ENCODE data around the gene OR9Q1. TPM values are rescaled to one million over a fixed set of nuclear protein-coding genes. Genes with fewer than 3 reads are reported as not detected.

OR9Q1 gene
- total RNA-seq, 2 donors from 2014 or later: not detected

DNA sequence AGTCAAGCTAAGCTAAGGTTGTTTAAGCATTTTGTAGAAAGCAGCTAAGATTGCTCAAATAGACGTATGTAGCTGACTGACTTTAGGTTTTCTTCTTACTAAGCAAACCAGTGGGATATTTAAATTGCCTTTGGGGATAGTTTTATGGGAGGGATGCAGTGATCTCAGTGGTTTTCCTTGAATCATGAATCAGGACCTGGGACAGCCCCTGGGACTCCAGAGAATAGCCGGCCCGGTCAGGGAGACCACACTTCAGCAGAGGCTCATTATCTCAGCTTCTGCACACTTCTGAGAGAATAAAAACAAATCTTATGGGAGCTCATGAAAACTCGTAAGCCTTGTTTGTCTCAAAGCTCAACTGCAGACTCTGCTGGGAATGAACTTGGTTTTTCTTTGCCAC is 101.8 kb downstream of the OR9Q1 start, which contains the start of gene OR9I1:
Gene OR9I1 (minus strand): TSS at position 62 of the 400 bp plus-strand sequence. CDS start 6,086 bp downstream, outside the sequence.
- Histone ChIP-seq H3K27me3 (replicated peaks; ENCODE audit: insufficient read depth) (no peaks in the 10 kb centered on the region), H3K4me1 (replicated peaks) (no peaks in the 10 kb centered on the region), H3K9me3 (no peaks in the 10 kb centered on the region), H3K27ac (no peak within 1 kb of the TSS), H3K4me3 (no peak within 1 kb of the TSS), H3K36me3 (no peaks in the 10 kb centered on the region)
- TF ChIP-seq POLR2AphosphoS5 (IDR thresholded peaks at IDR 0.05): no peak
- TF ChIP-seq, protein P1, sequence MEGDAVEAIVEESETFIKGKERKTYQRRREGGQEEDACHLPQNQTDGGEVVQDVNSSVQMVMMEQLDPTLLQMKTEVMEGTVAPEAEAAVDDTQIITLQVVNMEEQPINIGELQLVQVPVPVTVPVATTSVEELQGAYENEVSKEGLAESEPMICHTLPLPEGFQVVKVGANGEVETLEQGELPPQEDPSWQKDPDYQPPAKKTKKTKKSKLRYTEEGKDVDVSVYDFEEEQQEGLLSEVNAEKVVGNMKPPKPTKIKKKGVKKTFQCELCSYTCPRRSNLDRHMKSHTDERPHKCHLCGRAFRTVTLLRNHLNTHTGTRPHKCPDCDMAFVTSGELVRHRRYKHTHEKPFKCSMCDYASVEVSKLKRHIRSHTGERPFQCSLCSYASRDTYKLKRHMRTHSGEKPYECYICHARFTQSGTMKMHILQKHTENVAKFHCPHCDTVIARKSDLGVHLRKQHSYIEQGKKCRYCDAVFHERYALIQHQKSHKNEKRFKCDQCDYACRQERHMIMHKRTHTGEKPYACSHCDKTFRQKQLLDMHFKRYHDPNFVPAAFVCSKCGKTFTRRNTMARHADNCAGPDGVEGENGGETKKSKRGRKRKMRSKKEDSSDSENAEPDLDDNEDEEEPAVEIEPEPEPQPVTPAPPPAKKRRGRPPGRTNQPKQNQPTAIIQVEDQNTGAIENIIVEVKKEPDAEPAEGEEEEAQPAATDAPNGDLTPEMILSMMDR (IDR thresholded peaks at IDR 0.05): no peak
- TF ChIP-seq POLR2A (IDR thresholded peaks at IDR 0.05): no peak
- no peak for DNase-seq (ENCODE audit: low spot score)
- 30% methylated on average over 4 of the region's 4 CpGs for WGBS
- intact Hi-C loops (cut with DNase I): no loop called here

DNA sequence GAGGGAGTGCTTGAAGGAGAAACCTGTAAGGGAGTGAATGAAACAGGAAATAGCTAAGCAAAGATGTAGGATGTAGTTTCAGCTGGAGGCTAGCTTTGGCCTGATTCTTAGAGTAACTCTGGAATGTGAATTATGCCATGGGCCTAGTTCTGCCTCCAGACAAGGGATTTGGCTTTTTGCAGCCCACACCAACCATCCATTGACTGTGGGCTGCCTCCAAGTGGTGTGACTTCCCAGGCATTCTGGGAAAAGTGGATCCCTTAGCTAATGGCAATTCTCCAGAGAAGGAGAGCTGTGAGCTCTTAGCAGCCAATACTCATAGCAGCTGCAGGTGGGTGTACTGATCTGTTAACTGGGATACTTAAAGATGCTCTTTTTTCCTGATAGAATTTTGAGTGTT is 103.7 kb downstream of the OR9Q1 start:
- no peaks in the 10 kb centered on the region for H3K27me3 ChIP-seq (replicated peaks; ENCODE audit: insufficient read depth)
- no peaks in the 10 kb centered on the region for H3K36me3 ChIP-seq
- TF ChIP-seq POLR2AphosphoS5 (IDR thresholded peaks at IDR 0.05): no peak
- DNase-seq (ENCODE audit: low spot score): no peak
- no peak overlapping the region for H3K4me3 ChIP-seq
- H3K9me3 ChIP-seq: no peaks in the 10 kb centered on the region
- no peak overlapping the region for H3K27ac ChIP-seq
- intact Hi-C loops (cut with DNase I): no loop called here
- no peaks in the 10 kb centered on the region for H3K4me1 ChIP-seq (replicated peaks)

DNA sequence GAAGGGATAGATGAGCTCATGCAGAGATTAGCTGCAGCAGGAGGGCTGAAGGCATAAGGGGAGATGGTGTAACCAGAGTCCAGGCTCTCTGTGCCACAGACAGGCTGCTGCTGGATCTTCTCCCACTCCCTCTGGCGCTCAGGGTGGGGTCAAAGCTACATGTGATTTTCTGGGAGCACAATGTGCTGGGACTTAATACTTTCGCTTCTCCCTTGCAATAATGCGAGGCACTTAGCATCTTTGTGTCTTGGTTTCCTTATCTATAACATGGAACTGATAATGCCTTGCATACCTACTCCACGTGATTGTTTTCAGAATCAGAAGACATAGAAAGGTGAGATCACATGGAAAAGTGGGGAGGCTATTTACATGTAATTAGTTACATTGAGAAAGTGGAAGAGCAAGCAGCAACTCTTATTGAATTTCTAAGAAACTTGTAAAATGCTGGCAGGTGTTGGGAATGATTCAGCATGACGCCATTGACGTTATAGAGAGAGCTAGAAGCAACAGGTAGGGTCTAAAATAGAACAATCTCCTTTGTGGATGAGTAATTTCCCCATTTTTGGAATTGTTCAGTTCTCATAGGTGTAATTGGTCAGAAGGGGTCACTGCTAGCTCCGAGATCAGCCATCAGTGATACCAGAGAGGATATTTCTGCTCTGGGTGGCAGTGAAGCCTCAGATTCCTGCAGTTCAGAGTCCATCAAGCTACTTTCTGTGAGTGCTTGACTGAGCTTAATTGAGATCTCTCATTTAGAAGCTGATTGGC is 109.8 kb downstream of the OR9Q1 start:
- no peak overlapping the region for H3K4me3 ChIP-seq
- no peaks in the 10 kb centered on the region for H3K4me1 ChIP-seq (replicated peaks)
- no peak overlapping the region for H3K27ac ChIP-seq
- intact Hi-C loops (cut with DNase I): no loop called here
- no peaks in the 10 kb centered on the region for H3K9me3 ChIP-seq
- DNase-seq (ENCODE audit: low spot score): no peak
- TF ChIP-seq POLR2A (IDR thresholded peaks at IDR 0.05) (no peak), POLR2AphosphoS5 (IDR thresholded peaks at IDR 0.05) (no peak)
- TF ChIP-seq, protein P1 (IDR thresholded peaks at IDR 0.05): no peak
- H3K27me3 ChIP-seq (replicated peaks; ENCODE audit: insufficient read depth): no peaks in the 10 kb centered on the region
- H3K36me3 ChIP-seq: no peaks in the 10 kb centered on the region
- WGBS: 63% methylated on average over 7 of the region's 7 CpGs

DNA sequence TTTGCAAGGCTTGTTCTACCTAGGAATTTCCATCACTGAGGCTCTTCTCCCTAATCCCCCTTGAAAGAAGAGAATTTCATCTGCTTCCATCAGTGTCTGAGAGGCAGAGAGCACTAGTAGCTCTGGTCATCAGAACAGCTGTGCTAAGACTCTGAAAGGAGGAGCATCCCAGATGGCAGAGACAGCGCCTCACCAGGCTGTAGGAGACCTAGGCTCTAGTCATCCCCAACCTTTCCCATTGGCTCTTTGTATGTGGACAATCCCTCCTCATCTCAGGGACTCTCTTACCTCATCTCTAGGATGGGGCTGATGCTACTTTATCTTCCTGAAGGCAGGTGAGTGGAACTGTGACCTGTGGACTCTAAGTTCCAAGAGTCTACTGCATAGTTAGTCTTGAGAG is 110.5 kb downstream of the OR9Q1 start:
- no peaks in the 10 kb centered on the region for H3K9me3 ChIP-seq
- no peak for DNase-seq (ENCODE audit: low spot score)
- H3K27ac ChIP-seq: no peak overlapping the region
- intact Hi-C loops (cut with DNase I): no loop called here
- H3K27me3 ChIP-seq (replicated peaks; ENCODE audit: insufficient read depth): no peaks in the 10 kb centered on the region
- H3K4me1 ChIP-seq (replicated peaks): no peaks in the 10 kb centered on the region
- TF ChIP-seq, protein P1 (IDR thresholded peaks at IDR 0.05): no peak
- TF ChIP-seq POLR2AphosphoS5 (IDR thresholded peaks at IDR 0.05) (no peak), POLR2A (IDR thresholded peaks at IDR 0.05) (no peak)
- H3K36me3 ChIP-seq: no peaks in the 10 kb centered on the region
- 75% methylated on average over 1 of the region's 1 CpG for WGBS
- H3K4me3 ChIP-seq: no peak overlapping the region

DNA sequence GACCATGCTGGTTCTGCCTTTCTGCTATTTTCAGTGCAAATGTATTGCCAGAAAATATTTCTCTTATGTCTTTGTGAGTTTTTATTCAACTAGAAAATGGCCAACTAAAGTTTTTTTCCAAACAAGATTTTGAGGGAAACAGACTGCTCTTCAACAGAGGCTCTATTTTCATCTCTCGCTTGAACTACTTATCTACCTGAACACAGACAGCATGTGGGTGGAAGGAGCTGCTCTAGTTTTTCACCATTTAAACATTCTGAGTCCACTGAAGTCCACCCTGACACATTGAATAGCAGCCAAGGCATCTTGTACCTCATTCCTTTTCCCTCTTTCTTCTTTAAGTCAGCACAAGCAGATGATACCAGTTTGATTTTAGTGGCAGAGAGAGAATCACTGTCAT is 111.5 kb downstream of the OR9Q1 start:
- WGBS: 91% methylated on average over 1 of the region's 1 CpG
- no peak overlapping the region for H3K4me3 ChIP-seq
- no peak for DNase-seq (ENCODE audit: low spot score)
- H3K36me3 ChIP-seq: no peaks in the 10 kb centered on the region
- no peaks in the 10 kb centered on the region for H3K27me3 ChIP-seq (replicated peaks; ENCODE audit: insufficient read depth)
- no peaks in the 10 kb centered on the region for H3K4me1 ChIP-seq (replicated peaks)
- H3K9me3 ChIP-seq: no peaks in the 10 kb centered on the region
- H3K27ac ChIP-seq: no peak overlapping the region
- intact Hi-C loops (cut with DNase I): no loop called here
- TF ChIP-seq, protein P1 (IDR thresholded peaks at IDR 0.05): no peak
- TF ChIP-seq POLR2AphosphoS5 (IDR thresholded peaks at IDR 0.05): no peak
- no peak for TF ChIP-seq POLR2A (IDR thresholded peaks at IDR 0.05)
